ENCODE data around the gene HCRTR2. TPM values are rescaled to one million over a fixed set of nuclear protein-coding genes. Genes with fewer than 3 reads are reported as not detected.
"Not testable (repeated sequence)": the region's sequence is repeated elsewhere in the genome, so short reads cannot be mapped to it uniquely, and the experiment has no call there.

The HCRTR2 gene
- total and polyA plus RNA-seq, 2 of the 8 experiments (the other 6 are each of a cell fraction or from before 2014, with no cell fraction given) = 0.19 to 0.23 TPM

- H3K4ac ChIP-seq (replicated peaks; ENCODE audit: insufficient read length, low read depth, low read length); H2BK15ac ChIP-seq (ENCODE audit: low read length); H3K23me2 ChIP-seq (ENCODE audit: low read depth, low read length); H4K20me1 ChIP-seq (replicated peaks in 1 of 2; ENCODE audit: control insufficient read depth in 1 of 2, insufficient read depth in 2 of 2, low read length in 2 of 2); H4K91ac ChIP-seq (replicated peaks; ENCODE audit: insufficient read length, low read length); H3K79me1 ChIP-seq (ENCODE audit: low read depth, low read length); POLR2A ChIA-PET (ENCODE audit: partially characterized antibody); H3K4me1 ChIP-seq (replicated peaks in 1 of 4; ENCODE audit: control insufficient read depth in 3 of 4, insufficient read depth in 4 of 4, low read length in 3 of 4); H4K5ac ChIP-seq (ENCODE audit: insufficient read length, low read depth, low read length); DNase-seq (ENCODE audit: low read depth in 1 of 2, low spot score in 2 of 2); H3K18ac ChIP-seq (ENCODE audit: extremely low read depth, low read length); H3K14ac ChIP-seq (ENCODE audit: insufficient read length); H2AK5ac ChIP-seq (ENCODE audit: low read depth, low read length); H2BK120ac ChIP-seq (replicated peaks; ENCODE audit: low read depth, low read length); H3K27ac ChIP-seq (ENCODE audit: low read depth, low read length); H3K9me3 ChIP-seq (ENCODE audit: insufficient read depth in 2 of 2, low read depth in 1 of 2, low read length in 1 of 2); H3K4me3 ChIP-seq (ENCODE audit: extremely low read depth in 1 of 4, insufficient read depth in 2 of 4, low read depth in 3 of 4, low read length in 4 of 4); H4K8ac ChIP-seq (ENCODE audit: extremely low read depth, insufficient read depth, low read length); H3K27me3 ChIP-seq (replicated peaks in 1 of 4; ENCODE audit: control insufficient read depth in 3 of 4, extremely low read depth in 1 of 4, insufficient read depth in 3 of 4, low read length in 3 of 4); H2BK5ac ChIP-seq (ENCODE audit: low read depth, low read length); H2BK20ac ChIP-seq (ENCODE audit: low read length); H3K23ac ChIP-seq (ENCODE audit: insufficient read length); H3K36me3 ChIP-seq (ENCODE audit: control insufficient read depth in 2 of 4, insufficient read depth in 4 of 4, low read length in 3 of 4); H3K4me2 ChIP-seq (ENCODE audit: insufficient read depth in 1 of 2, low read depth in 2 of 2, low read length in 2 of 2); H2BK12ac ChIP-seq (ENCODE audit: low read depth, low read length); H3K79me2 ChIP-seq (ENCODE audit: control insufficient read depth in 1 of 2, insufficient read depth in 2 of 2, low read length in 2 of 2); FAIRE-seq; H3K9ac ChIP-seq (replicated peaks in 1 of 4; ENCODE audit: extremely low read depth in 1 of 4, low read depth in 3 of 4, low read length in 3 of 4); H3K56ac ChIP-seq (replicated peaks; ENCODE audit: insufficient read length, low read depth, low read length); H2AFZ ChIP-seq (ENCODE audit: low read length): not testable (repeated sequence)
- 76% methylated on average over 5 of the region's 6 CpGs; no CpG with 5 or more reads in 1 of the 2 experiments for WGBS, 2 experiments (ENCODE audit: extremely low coverage in 1 of 2, insufficient coverage in 1 of 2, insufficient read length in 1 of 2, insufficient replicate concordance in 2 of 2, low coverage in 1 of 2, low lambda C conversion rate in 2 of 2, missing lambda C conversion rate in 1 of 2)
- CTCF ChIA-PET (ENCODE audit: partially characterized antibody) = interaction anchor here (0.7 kb wide), 1 partner anchor 332 kb away, joined by 3 read pairs; no protein-coding TSS in a partner anchor
- TF ChIP-seq RAD21 (IDR thresholded peaks at IDR 0.05 in 1 of 2, conservative IDR thresholded peaks at IDR 0.05 in 1 of 2; ENCODE audit: low read depth in 2 of 2, low read length in 2 of 2) (peak; percentile 72 to 76), CTCF (IDR thresholded peaks at IDR 0.05; ENCODE audit: control extremely low read depth in 1 of 3, insufficient read depth in 1 of 3, low read depth in 1 of 3, low read length in 3 of 3) (peak in 2 of 3 experiments; percentile 22 to 36; a peak in 2 of 4 replicates)
Observed at GRCh38 chr6:55240975-55241605, 66.8 kb downstream of the HCRTR2 start.

All from H1 (cell line).